ENCODE results near the gene KLF7. TPM values are rescaled to one million over a fixed set of nuclear protein-coding genes. Genes with fewer than 3 reads are reported as not detected.

The KLF7 gene
- total RNA-seq, 1 donor from 2014 or later = 79.1 TPM

GRCh38 chr2:207133820-207134519 lies 31.8 kb downstream of the KLF7 start:
- intact Hi-C loops (cut with DNase I) = no loop called here
- DNase-seq (ENCODE audit: low spot score) = peak; percentile 77
- ATAC-seq = peak; percentile 98

- intact Hi-C loops (cut with DNase I) = no loop called here
- ATAC-seq = peak; percentile 66
- DNase-seq (ENCODE audit: low spot score) = no peak
Measured at GRCh38 chr2:207133458-207133819, 32.3 kb downstream of the KLF7 start.

- DNase-seq (ENCODE audit: low spot score) (no peak), ATAC-seq (no peak)
- intact Hi-C loops (cut with DNase I) = no loop called here
Measured at GRCh38 chr2:207132019-207132418, 33.7 kb downstream of the KLF7 start.

GRCh38 chr2:207131594-207131993 lies 34.2 kb downstream of the KLF7 start:
- intact Hi-C loops (cut with DNase I) = no loop called here
- DNase-seq (ENCODE audit: low spot score) = no peak
- ATAC-seq = no peak

GRCh38 chr2:207130958-207131521 lies 34.7 kb downstream of the KLF7 start:
- ATAC-seq (no peak), DNase-seq (ENCODE audit: low spot score) (no peak)
- intact Hi-C loops (cut with DNase I) = no loop called here

GRCh38 chr2:207129821-207130220 lies 35.9 kb downstream of the KLF7 start:
- ATAC-seq (no peak), DNase-seq (ENCODE audit: low spot score) (no peak)
- intact Hi-C loops (cut with DNase I) = no loop called here

GRCh38 chr2:207128867-207129266 lies 36.9 kb downstream of the KLF7 start:
- no peak for ATAC-seq

GRCh38 chr2:207126724-207127308 lies 38.9 kb downstream of the KLF7 start:
- ATAC-seq (no peak), DNase-seq (ENCODE audit: low spot score) (no peak)
- intact Hi-C loops (cut with DNase I) = no loop called here

More at GRCh38 chr2:207128867-207129266, 36.9 kb downstream of the KLF7 start:
- DNase-seq (ENCODE audit: low spot score) = no peak
- intact Hi-C loops (cut with DNase I) = no loop called here

GRCh38 chr2:207123776-207124391 lies 41.9 kb downstream of the KLF7 start:
- intact Hi-C loops (cut with DNase I) = no loop called here
- DNase-seq (ENCODE audit: low spot score) (no peak), ATAC-seq (no peak)

GRCh38 chr2:207123335-207123744 lies 42.4 kb downstream of the KLF7 start:
- no peak for ATAC-seq
- intact Hi-C loops (cut with DNase I) = no loop called here

GRCh38 chr2:207122651-207123334 lies 43.0 kb downstream of the KLF7 start:
- DNase-seq (ENCODE audit: low spot score) (no peak), ATAC-seq (peak; percentile 33)
- intact Hi-C loops (cut with DNase I) = no loop called here

More at GRCh38 chr2:207123335-207123744, 42.4 kb downstream of the KLF7 start:
- DNase-seq (ENCODE audit: low spot score) = no peak

- no peak for DNase-seq (ENCODE audit: low spot score)
- intact Hi-C loops (cut with DNase I) = no loop called here
Measured at GRCh38 chr2:207121784-207122183, 44.0 kb downstream of the KLF7 start.

GRCh38 chr2:207119048-207119447 lies 46.7 kb downstream of the KLF7 start:
- DNase-seq (ENCODE audit: low spot score) = no peak
- intact Hi-C loops (cut with DNase I) = no loop called here
- no peak for ATAC-seq

More at GRCh38 chr2:207121784-207122183, 44.0 kb downstream of the KLF7 start:
- ATAC-seq = peak; percentile 92

GRCh38 chr2:207117668-207118067 lies 48.1 kb downstream of the KLF7 start:
- DNase-seq (ENCODE audit: low spot score) (no peak), ATAC-seq (no peak)
- intact Hi-C loops (cut with DNase I) = no loop called here

GRCh38 chr2:207115715-207116364 lies 49.9 kb downstream of the KLF7 start:
- no peak for DNase-seq (ENCODE audit: low spot score)
- intact Hi-C loops (cut with DNase I) = no loop called here
- ATAC-seq = peak; percentile 83

- intact Hi-C loops (cut with DNase I) = no loop called here
- DNase-seq (ENCODE audit: low spot score) (no peak), ATAC-seq (no peak)
Measured at GRCh38 chr2:207113414-207113813, 52.3 kb downstream of the KLF7 start.

GRCh38 chr2:207112785-207113184 lies 53.0 kb downstream of the KLF7 start:
- ATAC-seq = no peak
- intact Hi-C loops (cut with DNase I) = no loop called here
- DNase-seq (ENCODE audit: low spot score) = no peak

- ATAC-seq = no peak
- intact Hi-C loops (cut with DNase I) = no loop called here
Measured at GRCh38 chr2:207112383-207112782, 53.4 kb downstream of the KLF7 start.

GRCh38 chr2:207111757-207112156 lies 54.0 kb downstream of the KLF7 start:
- DNase-seq (ENCODE audit: low spot score) (no peak), ATAC-seq (no peak)
- intact Hi-C loops (cut with DNase I) = no loop called here

More at GRCh38 chr2:207112383-207112782, 53.4 kb downstream of the KLF7 start:
- DNase-seq (ENCODE audit: low spot score) = no peak
